Measurements from ENCODE around the gene AHI1.

AHI1 gene

DNA sequence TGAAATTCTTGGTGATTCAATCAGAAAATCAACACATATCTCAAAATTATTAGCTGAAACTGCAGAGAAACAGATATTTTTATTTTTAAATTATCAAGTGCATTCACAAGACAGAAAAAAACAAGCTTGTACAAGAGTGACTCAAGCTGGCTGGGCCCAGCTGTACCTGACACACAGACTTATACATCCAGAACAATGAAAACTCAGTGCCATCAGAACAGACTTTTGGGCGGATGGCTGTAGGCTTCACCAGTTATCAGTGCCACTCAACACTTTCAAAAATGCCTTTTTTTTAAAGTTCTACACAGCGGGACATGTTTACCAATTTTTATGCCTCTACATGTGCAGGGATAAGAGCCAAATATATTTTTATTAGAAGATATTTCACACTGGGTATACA, 213.6 kb downstream of the AHI1 start:
- no peak for DNase-seq (ENCODE audit: low spot score)
- TF ChIP-seq, protein P1, sequence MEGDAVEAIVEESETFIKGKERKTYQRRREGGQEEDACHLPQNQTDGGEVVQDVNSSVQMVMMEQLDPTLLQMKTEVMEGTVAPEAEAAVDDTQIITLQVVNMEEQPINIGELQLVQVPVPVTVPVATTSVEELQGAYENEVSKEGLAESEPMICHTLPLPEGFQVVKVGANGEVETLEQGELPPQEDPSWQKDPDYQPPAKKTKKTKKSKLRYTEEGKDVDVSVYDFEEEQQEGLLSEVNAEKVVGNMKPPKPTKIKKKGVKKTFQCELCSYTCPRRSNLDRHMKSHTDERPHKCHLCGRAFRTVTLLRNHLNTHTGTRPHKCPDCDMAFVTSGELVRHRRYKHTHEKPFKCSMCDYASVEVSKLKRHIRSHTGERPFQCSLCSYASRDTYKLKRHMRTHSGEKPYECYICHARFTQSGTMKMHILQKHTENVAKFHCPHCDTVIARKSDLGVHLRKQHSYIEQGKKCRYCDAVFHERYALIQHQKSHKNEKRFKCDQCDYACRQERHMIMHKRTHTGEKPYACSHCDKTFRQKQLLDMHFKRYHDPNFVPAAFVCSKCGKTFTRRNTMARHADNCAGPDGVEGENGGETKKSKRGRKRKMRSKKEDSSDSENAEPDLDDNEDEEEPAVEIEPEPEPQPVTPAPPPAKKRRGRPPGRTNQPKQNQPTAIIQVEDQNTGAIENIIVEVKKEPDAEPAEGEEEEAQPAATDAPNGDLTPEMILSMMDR (IDR thresholded peaks at IDR 0.05; ENCODE audit: borderline replicate concordance, control extremely low read depth, extremely low read depth, insufficient read depth, missing control alignments): no peak
- in situ Hi-C loops (cut with MboI; ENCODE audit: low sequenced_read_pairs, unreplicated experiment): no loop called here

GRCh38 chr6:135282395-135282794, 215.1 kb downstream of the AHI1 start:
- in situ Hi-C loops (cut with MboI; ENCODE audit: low sequenced_read_pairs, unreplicated experiment): no loop called here
- TF ChIP-seq, protein P1 (IDR thresholded peaks at IDR 0.05; ENCODE audit: borderline replicate concordance, control extremely low read depth, extremely low read depth, insufficient read depth, missing control alignments): no peak
- no peak for DNase-seq (ENCODE audit: low spot score)

DNA sequence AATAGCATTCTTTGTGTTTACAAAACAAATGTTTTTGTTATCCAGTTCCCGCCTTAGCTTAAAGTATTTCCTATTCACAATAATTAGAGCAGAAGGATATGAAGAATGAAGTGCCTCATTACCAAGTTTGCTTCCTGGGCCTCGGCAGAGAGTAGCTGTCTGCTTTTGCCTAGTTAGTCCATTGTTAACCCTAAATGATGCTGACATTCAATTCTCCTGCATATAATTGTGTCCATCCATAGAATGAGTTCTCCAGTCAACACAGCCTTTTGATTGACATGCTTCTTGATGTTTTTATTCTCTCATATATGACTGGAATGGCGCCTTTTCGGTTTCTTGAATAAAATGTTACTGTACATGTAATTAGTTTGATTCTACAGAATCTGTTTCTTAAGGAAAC, 215.6 kb downstream of the AHI1 start:
- TF ChIP-seq, protein P1 (IDR thresholded peaks at IDR 0.05; ENCODE audit: borderline replicate concordance, control extremely low read depth, extremely low read depth, insufficient read depth, missing control alignments): no peak
- DNase-seq (ENCODE audit: low spot score): no peak
- in situ Hi-C loops (cut with MboI; ENCODE audit: low sequenced_read_pairs, unreplicated experiment): no loop called here

DNA sequence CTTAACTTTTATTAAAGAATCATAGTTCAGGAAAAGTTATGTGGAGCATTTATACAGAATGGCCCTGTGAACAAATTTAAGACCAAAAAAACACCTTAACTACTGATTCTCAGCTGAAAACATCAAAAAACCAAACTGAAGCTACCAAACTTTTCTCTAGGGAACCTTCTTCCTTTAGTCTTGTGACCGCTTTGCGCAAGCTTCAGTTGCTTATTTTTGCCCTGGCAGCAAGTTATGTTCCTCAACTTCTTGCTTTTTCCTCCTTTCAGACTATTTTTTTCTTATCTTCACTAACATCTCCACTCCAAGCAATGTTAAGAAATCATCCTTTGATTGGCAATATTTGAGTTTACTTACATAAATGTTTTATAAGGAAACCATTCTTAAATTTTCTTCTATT, 216.3 kb downstream of the AHI1 start:
- in situ Hi-C loops (cut with MboI; ENCODE audit: low sequenced_read_pairs, unreplicated experiment): no loop called here
- TF ChIP-seq, protein P1 (IDR thresholded peaks at IDR 0.05; ENCODE audit: borderline replicate concordance, control extremely low read depth, extremely low read depth, insufficient read depth, missing control alignments): no peak
- no peak for DNase-seq (ENCODE audit: low spot score)

DNA sequence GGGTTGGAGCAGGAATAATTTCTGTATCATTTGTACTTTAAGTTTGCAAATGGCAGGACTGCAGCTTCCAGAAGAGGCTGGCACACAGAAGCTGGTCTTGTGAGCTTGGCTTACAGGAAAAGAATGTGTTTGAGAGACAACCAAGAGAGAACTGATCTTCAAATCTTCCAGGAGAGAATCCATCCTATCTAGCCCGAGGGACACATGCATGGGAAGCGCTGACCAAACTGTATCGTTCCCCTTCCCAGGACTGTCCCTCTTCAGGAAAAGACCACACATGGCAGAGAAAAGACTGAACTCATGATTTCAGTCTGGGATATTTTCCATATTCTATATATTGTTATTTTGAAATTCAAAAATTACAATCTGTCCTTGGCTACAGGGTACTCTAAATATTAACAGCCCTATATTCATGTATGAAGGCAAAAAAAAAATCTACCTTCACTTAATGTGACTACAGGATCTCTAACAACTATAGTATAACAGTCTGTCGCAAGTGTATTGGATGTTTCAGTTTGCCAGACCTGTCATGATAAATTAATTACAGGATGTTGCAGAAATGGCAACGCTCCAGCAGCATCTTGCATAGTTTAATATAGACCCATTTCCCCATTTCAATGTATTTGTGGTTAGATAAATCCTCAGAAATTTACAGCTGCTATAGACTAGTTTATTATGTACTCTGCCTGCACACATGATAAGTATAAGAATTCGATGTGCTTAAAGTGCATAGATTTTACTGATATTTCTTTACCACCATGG, 217.0 kb downstream of the AHI1 start:
- in situ Hi-C loops (cut with MboI; ENCODE audit: low sequenced_read_pairs, unreplicated experiment): no loop called here
- DNase-seq (ENCODE audit: low spot score): no peak
- TF ChIP-seq, protein P1 (IDR thresholded peaks at IDR 0.05; ENCODE audit: borderline replicate concordance, control extremely low read depth, extremely low read depth, insufficient read depth, missing control alignments): no peak

GRCh38 chr6:135277422-135277821, 220.1 kb downstream of the AHI1 start:
- TF ChIP-seq, protein P1 (IDR thresholded peaks at IDR 0.05; ENCODE audit: borderline replicate concordance, control extremely low read depth, extremely low read depth, insufficient read depth, missing control alignments): no peak
- in situ Hi-C loops (cut with MboI; ENCODE audit: low sequenced_read_pairs, unreplicated experiment): no loop called here
- DNase-seq (ENCODE audit: low spot score): no peak
